Renal pelvis (tissue), 4 donors: ENCODE measurements around the gene IKBKE. TPM values are rescaled to one million over a fixed set of nuclear protein-coding genes. Genes with fewer than 3 reads are reported as not detected.
"Not testable (repeated sequence)": the region's sequence is repeated elsewhere in the genome, so short reads cannot be mapped to it uniquely, and the experiment has no call there.

Experiments
- DNase-seq: peaks from one replicate; pipeline ENCODE4 v3.0.0-alpha.2; 2013
- polyA plus RNA-seq, 3 donors: library from polyadenylated mRNA; unstranded; fragments of 120-200 nt; gene quantifications; one replicate each; pipeline ENCODE4 v1.2.1, GENCODE V29; 2013; ENCODE audit not compliant: insufficient read length in 3 of 3

IKBKE gene
- polyA plus RNA-seq, 3 donors: 5.8 to 6.6 (median 6.0) TPM

DNA sequence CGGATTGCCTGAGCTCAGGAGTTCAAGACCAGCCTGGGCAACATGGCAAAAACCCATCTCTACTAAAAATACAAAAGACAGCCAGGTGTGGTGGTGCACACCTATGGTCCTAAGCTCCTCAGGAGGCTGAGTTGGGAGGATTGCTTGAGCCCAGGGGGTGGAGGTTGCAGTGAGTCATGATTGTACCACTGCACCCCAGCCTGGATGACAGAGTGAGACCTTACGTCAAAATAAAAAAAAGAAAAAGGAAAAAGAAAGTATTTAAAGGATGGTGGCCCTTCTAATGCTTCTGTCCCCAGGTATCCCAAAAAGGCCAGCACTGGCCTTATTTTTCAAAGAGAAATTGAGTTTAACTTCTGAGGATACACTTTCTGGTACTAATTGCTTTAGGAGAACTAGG, 1.7 kb downstream of the IKBKE start:
- DNase-seq: no peak

- DNase-seq: no peak
Observed at GRCh38 chr1:206472454-206472853, 2.2 kb downstream of the IKBKE start.

GRCh38 chr1:206472886-206473285, 2.6 kb downstream of the IKBKE start:
- no peak for DNase-seq

- no peak for DNase-seq
Observed at GRCh38 chr1:206476058-206476457, 5.8 kb downstream of the IKBKE start.

GRCh38 chr1:206476591-206476990, 6.3 kb downstream of the IKBKE start:
- DNase-seq: no peak

GRCh38 chr1:206477110-206477509, 6.8 kb downstream of the IKBKE start:
- no peak for DNase-seq

DNA sequence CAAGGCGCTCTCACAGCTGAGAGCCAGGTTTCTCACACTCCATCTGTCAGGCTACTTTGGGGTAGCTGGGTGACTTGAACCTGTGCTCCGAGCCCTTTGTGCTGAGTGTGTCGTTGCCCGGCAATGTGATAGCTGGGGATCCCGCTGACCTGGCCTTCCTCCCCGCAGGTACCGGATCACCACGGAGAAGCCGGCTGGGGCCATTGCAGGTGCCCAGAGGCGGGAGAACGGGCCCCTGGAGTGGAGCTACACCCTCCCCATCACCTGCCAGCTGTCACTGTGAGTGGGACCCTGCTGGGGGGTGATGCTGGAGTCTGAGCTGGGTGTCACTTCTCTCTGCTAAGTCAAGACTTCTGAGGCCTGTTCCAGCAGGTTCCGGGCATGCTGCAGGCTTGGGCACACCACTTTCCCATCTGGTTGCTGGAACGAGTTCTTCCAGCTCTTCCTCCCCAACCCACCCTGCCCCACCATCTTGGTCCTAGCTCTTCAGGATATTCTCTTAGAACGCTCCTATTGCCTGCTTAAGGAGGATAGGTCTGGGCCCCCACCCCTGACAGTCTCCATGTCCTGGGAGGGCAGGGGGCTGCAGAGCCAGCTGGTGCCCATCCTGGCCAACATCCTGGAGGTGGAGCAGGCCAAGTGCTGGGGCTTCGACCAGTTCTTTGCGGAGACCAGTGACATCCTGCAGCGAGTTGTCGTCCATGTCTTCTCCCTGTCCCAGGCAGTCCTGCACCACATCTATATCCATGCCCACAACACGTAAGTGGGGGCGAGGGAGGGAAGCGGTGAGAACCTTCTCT, 7.5 kb downstream of the IKBKE start:
- no peak for DNase-seq

GRCh38 chr1:206478746-206479145, 8.5 kb downstream of the IKBKE start:
- no peak for DNase-seq

DNA sequence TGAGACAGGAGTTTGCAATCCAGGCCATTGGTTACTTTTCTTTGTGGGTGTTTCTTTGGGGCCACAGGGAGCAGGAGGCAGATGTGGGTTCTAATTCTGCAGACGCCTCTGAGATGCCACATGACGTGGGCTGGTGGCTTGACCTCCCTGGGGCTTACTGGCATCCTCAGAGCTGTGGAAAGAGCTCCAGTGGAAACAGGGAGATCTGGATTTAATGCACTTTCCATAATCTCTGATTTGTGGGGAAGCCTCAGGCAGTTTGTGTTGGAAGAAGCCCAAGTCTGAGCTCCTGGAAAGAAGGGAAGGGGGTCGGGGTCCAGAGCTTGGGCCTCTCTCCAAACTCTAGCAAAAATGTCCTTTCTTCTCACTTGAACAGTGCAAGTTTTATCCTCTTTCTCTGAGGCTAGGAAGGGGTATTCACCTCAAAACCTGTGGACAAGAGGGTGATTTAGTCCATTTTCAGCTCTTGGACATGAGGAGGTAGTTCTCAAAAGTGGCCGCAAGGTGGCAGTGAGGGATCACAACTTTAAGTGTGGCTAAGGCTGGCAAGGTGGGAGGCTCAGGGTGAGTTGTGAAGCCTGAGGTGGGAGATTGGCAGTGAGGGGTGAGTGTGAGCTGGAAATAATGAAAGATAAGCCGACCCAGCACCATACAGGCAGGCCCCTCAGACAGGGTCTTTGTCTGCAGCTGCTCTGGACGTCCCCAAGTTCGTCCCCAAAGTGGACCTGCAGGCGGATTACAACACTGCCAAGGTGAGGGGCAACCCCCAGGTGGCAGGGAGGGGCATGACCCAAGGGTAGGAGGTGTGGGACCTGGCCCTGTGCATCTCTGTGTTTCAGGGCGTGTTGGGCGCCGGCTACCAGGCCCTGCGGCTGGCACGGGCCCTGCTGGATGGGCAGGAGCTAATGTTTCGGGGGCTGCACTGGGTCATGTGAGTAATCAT, 9.2 kb downstream of the IKBKE start:
- peak; percentile 79 for DNase-seq

DNA sequence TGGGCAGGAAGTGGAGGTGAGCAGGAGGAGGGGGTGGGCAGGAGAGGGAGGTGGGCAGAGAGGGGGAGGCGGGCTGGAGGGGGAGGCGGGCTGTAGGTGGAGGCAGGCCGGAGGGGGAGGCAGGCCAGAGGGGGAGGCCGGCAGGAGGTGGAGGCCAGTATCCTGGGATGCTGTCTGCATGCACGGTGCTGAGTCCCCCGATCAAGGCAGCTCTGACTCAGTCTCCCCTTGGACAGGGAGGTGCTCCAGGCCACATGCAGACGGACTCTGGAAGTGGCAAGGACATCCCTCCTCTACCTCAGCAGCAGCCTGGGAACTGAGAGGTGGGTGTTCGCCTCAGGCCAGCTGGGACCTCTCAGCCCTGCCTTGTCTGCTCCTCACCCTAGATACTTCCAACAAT, 9.9 kb downstream of the IKBKE start:
- no peak for DNase-seq

DNA sequence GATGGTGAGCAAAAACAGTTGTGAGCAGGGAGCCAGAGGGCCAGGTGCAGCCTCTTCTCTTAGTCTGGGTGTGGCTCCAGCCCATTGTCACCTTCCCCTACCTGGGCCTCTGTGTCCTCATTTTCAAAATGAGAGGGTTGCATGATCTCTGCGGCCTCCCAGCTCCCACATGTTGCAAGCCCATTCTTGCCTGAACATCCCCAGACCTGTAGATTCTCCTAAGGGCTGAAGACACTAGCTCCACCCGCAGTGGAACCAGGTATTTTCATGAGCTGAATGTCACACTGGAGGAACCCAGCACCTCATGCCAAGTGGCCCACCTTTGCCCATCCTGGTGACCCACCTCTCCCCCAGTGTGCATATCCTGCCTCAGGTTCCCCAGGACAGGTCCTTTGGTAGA, 12.3 kb downstream of the IKBKE start:
- no peak for DNase-seq

DNA sequence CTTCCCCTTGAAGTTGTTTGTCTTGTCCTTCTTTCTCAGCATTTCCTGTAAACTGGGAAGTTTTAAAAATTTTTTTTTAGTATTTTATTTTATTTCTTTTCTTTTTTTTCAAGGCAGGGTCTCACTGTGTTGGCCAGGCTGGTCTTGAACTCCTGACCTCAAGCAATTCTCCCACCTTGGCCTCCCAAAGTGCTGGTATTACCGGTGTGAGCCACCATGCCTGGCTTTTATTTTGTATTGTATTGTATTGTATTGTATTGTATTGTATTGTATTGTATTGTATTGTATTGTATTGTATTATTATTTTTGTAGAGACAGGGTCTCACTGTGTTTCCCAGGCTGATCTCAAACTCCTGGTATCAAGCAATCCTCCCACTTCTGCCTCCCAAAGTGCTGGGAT, 13.6 kb downstream of the IKBKE start:
- not testable (repeated sequence) for DNase-seq

DNA sequence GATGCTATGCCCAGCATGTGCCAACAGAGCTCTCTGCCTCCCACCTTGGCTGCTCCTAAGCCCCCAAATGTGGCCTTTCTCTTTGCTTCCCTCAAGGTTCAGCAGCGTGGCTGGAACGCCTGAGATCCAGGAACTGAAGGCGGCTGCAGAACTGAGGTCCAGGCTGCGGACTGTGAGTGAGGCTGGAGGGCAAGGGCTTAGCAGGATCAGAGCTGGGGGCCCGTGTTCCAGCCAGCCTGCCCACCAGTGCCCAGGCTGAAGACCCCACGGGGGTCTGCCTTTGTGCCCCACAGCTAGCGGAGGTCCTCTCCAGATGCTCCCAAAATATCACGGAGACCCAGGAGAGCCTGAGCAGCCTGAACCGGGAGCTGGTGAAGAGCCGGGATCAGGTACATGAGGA, 14.6 kb downstream of the IKBKE start:
- no peak for DNase-seq

GRCh38 chr1:206486995-206487788, 16.9 kb downstream of the IKBKE start:
- DNase-seq: no peak

DNA sequence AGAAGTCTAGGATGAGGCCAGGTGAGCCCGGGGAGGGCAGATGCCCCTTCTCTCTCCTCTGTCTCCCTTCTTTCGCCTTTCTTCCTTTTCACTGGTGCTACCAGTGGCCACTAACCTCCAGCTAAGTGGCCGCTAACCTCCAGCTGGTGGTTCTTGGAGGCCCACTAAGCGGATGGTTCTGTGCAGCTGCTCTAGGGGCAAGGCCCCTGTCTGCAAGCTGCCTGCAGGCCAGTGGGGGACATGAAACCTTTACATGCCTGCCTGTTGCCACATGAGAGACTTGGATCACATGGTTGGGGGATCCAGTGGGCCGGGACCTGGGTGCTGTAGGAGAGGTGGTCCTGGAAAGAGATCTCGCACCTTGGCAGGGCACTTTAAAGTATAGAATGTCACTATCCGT, 17.7 kb downstream of the IKBKE start:
- no peak for DNase-seq

- no peak for DNase-seq
Observed at GRCh38 chr1:206488466-206488865, 18.2 kb downstream of the IKBKE start.

- DNase-seq: no peak
Observed at GRCh38 chr1:206489980-206490770, 19.9 kb downstream of the IKBKE start.

DNA sequence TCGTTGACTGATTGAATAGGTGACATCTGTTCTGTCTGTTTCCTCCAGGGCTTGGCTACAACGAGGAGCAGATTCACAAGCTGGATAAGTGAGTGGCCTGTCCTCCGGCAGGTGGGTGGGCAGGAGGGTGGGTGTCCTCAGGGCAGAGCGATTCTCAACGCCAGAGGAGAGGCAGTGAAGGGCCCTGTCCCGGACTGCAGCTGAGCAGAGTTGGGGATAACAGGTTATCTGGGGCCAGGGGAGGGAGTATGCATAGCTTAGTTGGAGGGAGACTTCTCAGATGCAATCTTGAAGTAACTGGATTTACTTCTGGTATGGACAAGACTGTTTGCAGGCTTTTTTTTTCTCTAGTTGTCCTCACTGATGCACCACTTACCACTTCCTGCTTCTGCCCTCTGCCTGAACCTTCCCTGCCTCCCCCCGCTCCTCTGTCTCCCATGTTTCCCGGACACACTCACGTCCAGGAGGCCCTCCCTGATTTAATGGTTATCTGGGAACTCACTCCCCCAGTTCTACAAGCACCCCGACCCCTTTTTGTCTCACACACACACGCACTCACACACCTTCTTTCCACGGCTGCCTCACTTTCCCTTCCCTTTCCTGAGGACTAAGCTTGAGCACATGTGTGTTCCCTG, 20.6 kb downstream of the IKBKE start:
- DNase-seq: no peak

DNA sequence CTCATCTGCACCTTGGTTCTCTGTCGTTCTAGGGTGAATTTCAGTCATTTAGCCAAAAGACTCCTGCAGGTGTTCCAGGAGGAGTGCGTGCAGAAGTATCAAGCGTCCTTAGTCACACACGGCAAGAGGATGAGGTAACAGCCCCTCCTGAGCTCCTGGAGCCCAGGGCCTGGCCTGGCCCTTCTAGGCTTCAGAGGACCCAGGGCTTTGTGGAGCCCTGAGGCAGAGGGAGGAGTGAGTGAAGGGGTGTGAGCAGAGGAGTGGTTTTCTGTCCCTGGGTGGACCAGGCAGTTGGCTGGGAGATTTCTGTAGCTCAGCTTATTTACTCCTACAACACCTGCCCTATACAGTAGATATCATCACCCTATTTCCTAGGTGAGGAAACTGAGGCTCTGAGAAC, 21.3 kb downstream of the IKBKE start:
- no peak for DNase-seq

DNA sequence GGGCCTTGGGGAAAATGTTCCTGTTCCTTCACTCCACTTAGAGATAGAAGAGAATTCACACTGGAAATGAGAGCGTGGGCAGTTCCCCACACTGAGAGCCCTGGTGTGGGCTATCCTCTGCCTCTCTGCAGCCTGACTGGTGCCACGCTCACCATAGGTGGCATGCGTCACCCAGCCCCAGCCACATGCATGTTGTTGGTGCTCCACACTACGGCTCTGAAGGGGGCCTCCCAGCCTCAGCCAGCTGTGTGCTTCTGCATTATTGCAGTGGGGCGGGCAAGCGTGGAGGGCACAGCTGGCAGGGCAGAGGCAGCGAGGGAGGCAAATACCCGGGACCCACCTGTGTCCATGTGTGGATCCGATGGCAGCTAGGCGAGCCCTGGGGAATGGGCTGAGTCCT, 22.3 kb downstream of the IKBKE start:
- DNase-seq: no peak

DNA sequence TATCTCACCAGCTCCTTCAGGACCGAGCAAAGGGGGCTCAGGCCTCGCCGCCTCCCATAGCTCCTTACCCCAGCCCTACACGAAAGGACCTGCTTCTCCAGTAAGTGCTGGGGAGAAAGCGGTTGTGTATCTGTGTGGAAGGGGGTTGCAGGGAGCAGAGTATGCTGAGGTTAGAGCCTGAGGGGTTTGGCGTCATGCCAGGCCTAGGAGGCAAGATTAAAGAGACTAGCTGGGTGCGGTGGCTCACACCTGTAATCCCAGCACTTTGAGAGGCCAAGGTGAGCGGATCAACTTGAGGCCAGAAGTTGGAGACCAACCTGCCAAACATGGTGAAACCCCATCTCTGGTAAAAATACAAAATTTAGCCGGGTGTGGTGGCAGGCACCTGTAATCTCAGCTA, 23.0 kb downstream of the IKBKE start:
- DNase-seq: no peak
